ENCODE data around the gene COL8A1.
A peak's percentile ranks its signal among the peaks of the same experiment; 100 is the strongest.
"Not testable (repeated sequence)": the region's sequence is repeated elsewhere in the genome, so short reads cannot be mapped to it uniquely, and the experiment has no call there.

COL8A1 gene

GRCh38 chr3:99638167-99638948 is at the start of gene COL8A1:
TSS of gene COL8A1 (plus strand) at chr3:99638594. CDS start at chr3:99790683, 152,089 bp downstream.
- DNase-seq (ENCODE audit: low read depth): peak; percentile 89
- peak within 1 kb of the TSS; percentile 88 for H3K4me3 ChIP-seq (ENCODE audit: low read depth, low read length)
- no peak for TF ChIP-seq CTCF (conservative IDR thresholded peaks at IDR 0.05; ENCODE audit: low read depth, low read length)

DNA sequence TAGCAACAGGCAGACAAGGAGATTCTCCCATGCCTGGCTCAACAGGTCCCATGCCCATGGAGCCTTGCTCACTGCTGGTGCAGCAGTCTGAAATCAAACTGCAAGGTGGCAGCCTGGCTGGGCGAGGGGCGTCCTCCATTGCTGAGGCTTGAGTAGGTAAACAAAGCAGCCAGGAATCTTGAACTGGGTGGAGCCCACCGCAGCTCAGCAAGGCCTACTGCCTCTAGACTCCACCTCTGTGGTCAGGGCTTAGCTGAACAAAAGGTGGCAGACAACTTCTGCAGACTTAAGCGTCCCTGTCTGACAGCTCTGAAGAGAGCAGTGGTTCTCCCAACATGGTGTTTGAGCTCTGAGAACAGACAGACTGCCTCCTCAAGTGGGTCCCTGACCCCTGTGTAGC is 49.2 kb upstream of the COL8A1 start:
- H3K4me3 ChIP-seq (ENCODE audit: low read depth, low read length); DNase-seq (ENCODE audit: low read depth): not testable (repeated sequence)

DNA sequence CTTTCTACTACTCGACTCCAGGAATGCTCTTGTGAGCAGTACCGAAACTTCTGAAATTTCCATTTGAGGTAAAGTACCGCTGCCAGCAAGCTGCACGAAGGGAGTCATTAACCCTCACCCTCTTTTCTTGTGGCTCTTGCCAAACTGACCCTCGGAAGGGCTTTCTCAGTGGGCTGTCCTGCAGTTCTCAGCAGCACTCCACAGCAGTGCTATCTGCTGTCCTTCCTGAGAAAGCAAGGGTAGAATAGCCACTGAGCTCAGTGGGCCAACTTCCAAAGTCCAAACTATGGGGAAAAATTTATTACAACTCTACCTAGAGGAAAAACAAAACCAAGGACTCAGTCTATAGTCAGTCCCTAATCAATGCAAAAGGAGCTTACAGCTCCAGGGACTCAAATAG is 38.5 kb upstream of the COL8A1 start:
- no peak for TF ChIP-seq CTCF (conservative IDR thresholded peaks at IDR 0.05; ENCODE audit: low read depth, low read length)
- H3K4me3 ChIP-seq (ENCODE audit: low read depth, low read length): no peak overlapping the region
- no peak for DNase-seq (ENCODE audit: low read depth)

DNA sequence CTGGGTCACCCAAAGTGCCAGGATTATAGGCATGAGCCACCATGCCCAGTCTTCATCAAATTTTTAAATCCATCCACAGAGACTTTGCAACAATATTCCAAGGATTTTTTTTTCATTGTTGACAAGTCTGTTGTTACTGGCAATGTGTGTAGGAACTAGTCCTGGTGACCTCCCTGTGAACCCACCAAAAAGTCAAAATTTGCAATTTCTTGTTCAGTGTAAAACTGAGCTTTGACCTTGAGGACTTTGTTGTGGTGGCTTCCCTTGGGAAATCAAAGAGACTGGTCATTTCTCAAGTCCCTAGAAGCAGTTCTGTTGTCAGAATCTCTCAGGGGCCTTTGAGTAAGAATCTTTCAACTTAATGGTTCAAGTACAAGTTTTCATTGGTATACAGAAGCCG is 36.9 kb upstream of the COL8A1 start:
- TF ChIP-seq CTCF (conservative IDR thresholded peaks at IDR 0.05; ENCODE audit: low read depth, low read length): no peak

DNA sequence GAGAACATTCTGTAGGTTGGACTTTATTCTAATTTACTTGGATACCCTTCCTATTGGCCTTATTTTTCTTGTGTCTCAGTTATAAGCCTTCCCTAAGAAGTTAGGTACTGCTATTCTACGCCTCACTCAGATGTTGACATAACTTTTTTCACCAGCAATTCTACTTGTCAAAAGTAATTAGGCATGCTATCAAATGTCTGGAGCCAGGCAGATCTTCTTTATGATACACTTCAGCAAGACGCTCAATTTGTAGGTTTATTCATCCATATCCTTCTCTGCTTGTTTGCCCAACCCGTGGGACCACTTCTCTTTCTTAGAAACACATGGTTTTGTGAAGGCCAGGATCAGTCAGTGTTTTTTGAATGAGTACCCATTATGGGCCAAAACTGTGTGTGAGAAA is 36.2 kb upstream of the COL8A1 start:
- TF ChIP-seq CTCF (conservative IDR thresholded peaks at IDR 0.05; ENCODE audit: low read depth, low read length): no peak
- no peak overlapping the region for H3K4me3 ChIP-seq (ENCODE audit: low read depth, low read length)
- no peak for DNase-seq (ENCODE audit: low read depth)

More for the DNA sequence above, 36.9 kb upstream of the COL8A1 start:
- no peak overlapping the region for H3K4me3 ChIP-seq (ENCODE audit: low read depth, low read length)
- DNase-seq (ENCODE audit: low read depth): no peak

- TF ChIP-seq CTCF (conservative IDR thresholded peaks at IDR 0.05; ENCODE audit: low read depth, low read length): no peak
- no peak for DNase-seq (ENCODE audit: low read depth)
- no peak overlapping the region for H3K4me3 ChIP-seq (ENCODE audit: low read depth, low read length)
Measured at GRCh38 chr3:99607151-99607550, 31.2 kb upstream of the COL8A1 start.

DNA sequence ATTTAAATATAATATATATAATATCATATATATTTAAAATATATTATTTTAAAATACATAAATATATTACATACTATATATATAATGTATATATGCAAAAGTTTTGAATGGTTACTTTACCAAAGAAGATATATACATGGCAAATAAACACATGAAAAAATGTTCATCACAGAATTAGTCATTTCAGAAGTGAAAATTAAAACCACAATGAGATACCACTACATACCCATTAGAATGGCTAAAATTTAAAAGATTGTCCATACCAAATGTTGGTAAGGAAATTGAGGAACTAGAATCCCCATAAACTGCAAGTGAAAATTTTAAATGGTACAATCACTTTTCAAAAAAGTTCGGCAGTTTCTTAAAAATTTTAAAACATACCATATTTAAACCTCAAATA is 23.6 kb upstream of the COL8A1 start:
- no peak for DNase-seq (ENCODE audit: low read depth)
- no peak for TF ChIP-seq CTCF (conservative IDR thresholded peaks at IDR 0.05; ENCODE audit: low read depth, low read length)
- no peak overlapping the region for H3K4me3 ChIP-seq (ENCODE audit: low read depth, low read length)

Data from choroid plexus epithelial cell (primary cell).